OCI-LY3 (cell line): ENCODE measurements around the gene ZSCAN2.

Source experiments
- H2AFZ ChIP-seq: fragments of 200-600, 300-600 bp; shearing (Covaris generic); 2 replicates; pipeline ENCODE4 v1.6.0; 2014; ENCODE audit warnings: antibody characterized with exemption, low read depth, low read length
- H3K27ac ChIP-seq: fragments of 200-600, 300-600 bp; sonication (generic); 2 replicates; pipeline ENCODE4 v1.5.1; 2014; ENCODE audit warnings: mild to moderate bottlenecking, low read length, moderate library complexity, mixed read lengths
- H3K27me3 ChIP-seq: fragments of 200-600, 300-600 bp; sonication (generic); 2 replicates; pipeline ENCODE4 v1.6.1; 2014; ENCODE audit warnings: low read depth, low read length, mixed read lengths
- H3K36me3 ChIP-seq: fragments of 200-600, 300-600 bp; sonication (generic); replicated peaks from 2 replicates; pipeline ENCODE3; 2014; ENCODE audit warnings: low read depth, low read length, mixed read lengths
- H3K4me1 ChIP-seq: fragments of 300-600, 200-600 bp; sonication (generic); 2 replicates; pipeline ENCODE4 v1.6.1; 2014; ENCODE audit warnings: low read length, mixed read lengths
- H3K4me2 ChIP-seq: fragments of 200-600, 300-600 bp; sonication (generic); 2 replicates; pipeline ENCODE4 v1.6.1; 2014; ENCODE audit warnings: low read length, mixed read lengths
- H3K4me3 ChIP-seq: fragments of 300-600, 200-600 bp; sonication (generic); 2 replicates; pipeline ENCODE4 v1.5.1; 2014; ENCODE audit warnings: antibody characterized with exemption, mild to moderate bottlenecking, low read length, moderate library complexity
- H3K79me2 ChIP-seq: fragments of 300-600, 200-600 bp; shearing (Covaris generic); 2 replicates; pipeline ENCODE4 v1.6.1; 2014; ENCODE audit warnings: mild to moderate bottlenecking, low read length, mixed read lengths
- H3K9ac ChIP-seq: fragments of 300-600, 200-600 bp; shearing (Covaris generic); 2 replicates; pipeline ENCODE4 v1.6.0; 2014; ENCODE audit warnings: mild to moderate bottlenecking, low read length, moderate library complexity
- H3K9me3 ChIP-seq: fragments of 200-600, 300-600 bp; shearing (Covaris generic); 2 replicates; pipeline ENCODE4 v1.6.1; 2014; ENCODE audit warnings: low read length, mixed read lengths; ENCODE audit not compliant: insufficient read depth
- H4K20me1 ChIP-seq: fragments of 200-600, 300-600 bp; sonication (generic); 2 replicates; pipeline ENCODE4 v1.6.1; 2016; ENCODE audit warnings: low read length, mixed read lengths; ENCODE audit not compliant: insufficient read depth
- CTCF ChIP-seq: fragments of 200-600, 300-600 bp; sonication (generic); IDR thresholded peaks from 2 replicates; pipeline ENCODE4 v1.5.1; 2014; ENCODE audit warnings: antibody characterized with exemption, low read length, low read depth
- EZH2phosphoT487 ChIP-seq: fragments of 200-600 bp; shearing (Covaris generic); IDR thresholded peaks from 2 replicates; pipeline ENCODE4 v1.6.1; 2018; ENCODE audit warnings: antibody characterized with exemption, mixed run types, low read depth

The ZSCAN2 gene

GRCh38 chr15:84600331-84600686 is 500 bp upstream of the ZSCAN2 start:
- Histone ChIP-seq H3K4me2 (peak overlapping the region; percentile 76), H3K27ac (no peak overlapping the region), H3K9ac (peak overlapping the region; percentile 47), H3K27me3 (no peaks in the 10 kb centered on the region), H3K9me3 (no peaks in the 10 kb centered on the region), H3K79me2 (peaks cover 45% of the 10 kb centered on the region), H3K4me1 (peaks cover 46% of the 10 kb centered on the region), H4K20me1 (no peaks in the 10 kb centered on the region), H2AFZ (peak overlapping the region; percentile 98), H3K4me3 (peak overlapping the region; percentile 97), H3K36me3 (peaks cover 10% of the 10 kb centered on the region)
- TF ChIP-seq EZH2phosphoT487 (no peak), CTCF (no peak)

- TF ChIP-seq CTCF (no peak), EZH2phosphoT487 (no peak)
- peak overlapping the region; percentile 81 for H3K27ac ChIP-seq
- H3K4me1 ChIP-seq, result peaks cover 56% of the 10 kb centered on the region
Observed at GRCh38 chr15:84601555-84601838, 688 bp downstream of the ZSCAN2 start.

GRCh38 chr15:84603630-84604379 is 3.0 kb downstream of the ZSCAN2 start:
- peaks cover 11% of the 10 kb centered on the region for H4K20me1 ChIP-seq
- peak overlapping the region; percentile 76 for H3K4me2 ChIP-seq
- TF ChIP-seq CTCF, result no peak
- TF ChIP-seq EZH2phosphoT487, result no peak
- H3K4me3 ChIP-seq, result peak overlapping the region; percentile 97
- H3K9me3 ChIP-seq, result no peaks in the 10 kb centered on the region
- peak overlapping the region; percentile 62 for H3K9ac ChIP-seq
- H3K79me2 ChIP-seq, result peaks cover 78% of the 10 kb centered on the region
- no peak overlapping the region for H2AFZ ChIP-seq
- H3K27me3 ChIP-seq, result no peaks in the 10 kb centered on the region
- H3K4me1 ChIP-seq, result peaks cover 47% of the 10 kb centered on the region
- H3K36me3 ChIP-seq, result peaks cover 37% of the 10 kb centered on the region
- H3K27ac ChIP-seq, result peak overlapping the region; percentile 81

More at GRCh38 chr15:84601555-84601838, 688 bp downstream of the ZSCAN2 start:
- peak overlapping the region; percentile 97 for H3K4me3 ChIP-seq
- H3K27me3 ChIP-seq, result no peaks in the 10 kb centered on the region
- peak overlapping the region; percentile 67; the same call in 1 of the 2 replicates for H2AFZ ChIP-seq
- peak overlapping the region; percentile 88 for H3K9ac ChIP-seq
- peak overlapping the region; percentile 76 for H3K4me2 ChIP-seq
- 0 out of 2 replicates have a peak, but pooled peaks cover 7% of the 10 kb centered on the region for H4K20me1 ChIP-seq
- H3K9me3 ChIP-seq, result no peaks in the 10 kb centered on the region
- H3K36me3 ChIP-seq, result peaks cover 22% of the 10 kb centered on the region
- peaks cover 56% of the 10 kb centered on the region for H3K79me2 ChIP-seq

- Histone ChIP-seq H3K36me3 (peaks cover 47% of the 10 kb centered on the region), H3K4me2 (peak overlapping the region; percentile 76), H3K27ac (peak overlapping the region; percentile 81), H3K9me3 (no peaks in the 10 kb centered on the region), H4K20me1 (peaks cover 17% of the 10 kb centered on the region), H3K4me1 (peaks cover 41% of the 10 kb centered on the region), H3K79me2 (peaks cover 89% of the 10 kb centered on the region), H2AFZ (no peak overlapping the region; the same call in 1 of the 2 replicates), H3K9ac (peak overlapping the region; percentile 62), H3K4me3 (peak overlapping the region; percentile 97), H3K27me3 (no peaks in the 10 kb centered on the region)
- no peak for TF ChIP-seq EZH2phosphoT487
Observed at GRCh38 chr15:84604826-84605553, 4.2 kb downstream of the ZSCAN2 start.
